ENCODE results near the gene DNM3. TPM values are rescaled to one million over a fixed set of nuclear protein-coding genes. Genes with fewer than 3 reads are reported as not detected.

DNM3 gene
- total and polyA plus RNA-seq, 9 of the 15 experiments (the other 6 are each of a cell fraction or from before 2014, with no cell fraction given), result 0.08 to 0.36 (median 0.22) TPM; not detected in 1

- H3K4me2 ChIP-seq (ENCODE audit: insufficient read depth, low read length), result no peak overlapping the region
- no TSS peak for BruUV-seq (replicated peaks)
- H3K4me1 ChIP-seq (replicated peaks in 1 of 2; ENCODE audit: control insufficient read depth in 2 of 2, insufficient read depth in 2 of 2, low read length in 2 of 2), result no peaks in the 10 kb centered on the region
- WGBS (ENCODE audit: insufficient coverage, low coverage, missing lambda C conversion rate), result 4% methylated on average over 7 of the region's 7 CpGs
- H3K9ac ChIP-seq (ENCODE audit: insufficient read depth in 1 of 2, low read depth in 2 of 2, low read length in 2 of 2), result no peak overlapping the region
- no peaks in the 10 kb centered on the region for H3K9me3 ChIP-seq (replicated peaks; ENCODE audit: control insufficient read depth, insufficient read depth, low read depth, low read length)
- intact Hi-C loops (cut with micrococcal nuclease) (no loop called here), in situ Hi-C loops (cut with MboI) (no loop called here)
- ATAC-seq (no peak), FAIRE-seq (no peak), DNase-seq (ENCODE audit: extremely low read depth in 1 of 4, low spot score in 3 of 4) (no peak)
- H3K27ac ChIP-seq (ENCODE audit: extremely low read depth, low read depth, low read length), result no peak overlapping the region
- POLR2A ChIA-PET, result interaction anchor here (0.9 to 1.2 kb wide), 3 partner anchors 10 to 17 kb away, joined by 3 to 5 read pairs (median 4); no protein-coding TSS in a partner anchor
- no peaks in the 10 kb centered on the region for H4K20me1 ChIP-seq (replicated peaks; ENCODE audit: control insufficient read depth, insufficient read depth, low read length)
- H3K79me2 ChIP-seq (ENCODE audit: control insufficient read depth, insufficient read depth, low read length), result no peaks in the 10 kb centered on the region
- no peaks in the 10 kb centered on the region for H3K9me1 ChIP-seq (ENCODE audit: control insufficient read depth, insufficient read depth, low read length)
- no peak overlapping the region for H2AFZ ChIP-seq (ENCODE audit: low read depth, low read length)
- CTCF ChIA-PET (ENCODE audit: low intra/inter-chr PET ratio), result no interaction called here
- H3K4me3 ChIP-seq, result no peak overlapping the region
- peaks cover 3 to 9% of the 10 kb centered on the region in 2 experiments; a peak in 3 of 5 replicates for H3K27me3 ChIP-seq (ENCODE audit: control insufficient read depth in 2 of 2, insufficient read depth in 2 of 2, low read length in 2 of 2)
- no peaks in the 10 kb centered on the region for H3K36me3 ChIP-seq (ENCODE audit: control insufficient read depth, insufficient read depth, low read length)
- TF ChIP-seq ZMIZ1 (IDR thresholded peaks at IDR 0.05; ENCODE audit: low read depth in 2 of 2, low read length in 2 of 2) (no peak), MCM5 (IDR thresholded peaks at IDR 0.05; ENCODE audit: low read depth) (no peak), GTF2A2 (tag; IDR thresholded peaks at IDR 0.05) (no peak), MEF2D (tag; conservative IDR thresholded peaks at IDR 0.05; ENCODE audit: low read depth) (no peak), ZNF583 (CRISPR knock-in tag; IDR thresholded peaks at IDR 0.05) (no peak), CTBP1 (IDR thresholded peaks at IDR 0.05; ENCODE audit: borderline replicate concordance) (no peak), ATF4 (CRISPR knock-in tag; IDR thresholded peaks at IDR 0.05) (no peak), NFATC3 (IDR thresholded peaks at IDR 0.05) (no peak), ZBTB40 (IDR thresholded peaks at IDR 0.05) (no peak), ZBTB40 (CRISPR knock-in tag; IDR thresholded peaks at IDR 0.05) (no peak)
These were observed 59.9 kb downstream of the DNM3 start for GRCh38 chr1:171901245-171901644.
